ENCODE results near the gene RNF152.

Gene RNF152

GRCh38 chr18:61896118-61896517 is 3.3 kb upstream of the RNF152 start:
- TF ChIP-seq CTCF (IDR thresholded peaks at IDR 0.05; ENCODE audit: poor library complexity, severe bottlenecking) = no peak
- no peak overlapping the region for H3K4me3 ChIP-seq (ENCODE audit: severe bottlenecking)

GRCh38 chr18:61894751-61895524 is 2.1 kb upstream of the RNF152 start:
- no peak for DNase-seq (ENCODE audit: low spot score)
- no peak for ATAC-seq (ENCODE audit: low read depth)
- H3K27me3 ChIP-seq (ENCODE audit: insufficient read depth, poor library complexity, severe bottlenecking) = no peaks in the 10 kb centered on the region
- no peak for TF ChIP-seq CTCF (IDR thresholded peaks at IDR 0.05; ENCODE audit: poor library complexity, severe bottlenecking)
- H3K9me3 ChIP-seq (ENCODE audit: severe bottlenecking) = no peaks in the 10 kb centered on the region
- H3K4me1 ChIP-seq (ENCODE audit: insufficient read depth, poor library complexity, severe bottlenecking) = peaks cover 35% of the 10 kb centered on the region
- H3K4me3 ChIP-seq (ENCODE audit: severe bottlenecking) = peak overlapping the region; percentile 72
- peak overlapping the region; percentile 11 for H3K27ac ChIP-seq (ENCODE audit: poor library complexity, severe bottlenecking)
- no peaks in the 10 kb centered on the region for H3K36me3 ChIP-seq (ENCODE audit: low read depth)

More at GRCh38 chr18:61896118-61896517, 3.3 kb upstream of the RNF152 start:
- ATAC-seq (ENCODE audit: low read depth) (no peak), DNase-seq (ENCODE audit: low spot score) (no peak)
- Histone ChIP-seq H3K9me3 (ENCODE audit: severe bottlenecking) (no peaks in the 10 kb centered on the region), H3K27ac (ENCODE audit: poor library complexity, severe bottlenecking) (peak overlapping the region; percentile 43), H3K4me1 (ENCODE audit: insufficient read depth, poor library complexity, severe bottlenecking) (peaks cover 30% of the 10 kb centered on the region), H3K27me3 (ENCODE audit: insufficient read depth, poor library complexity, severe bottlenecking) (no peaks in the 10 kb centered on the region), H3K36me3 (ENCODE audit: low read depth) (no peaks in the 10 kb centered on the region)

- ATAC-seq (ENCODE audit: low read depth) (peak; percentile 36), DNase-seq (ENCODE audit: low spot score) (peak; percentile 58)
- H3K27ac ChIP-seq (ENCODE audit: poor library complexity, severe bottlenecking) = peak overlapping the region; percentile 11
- H3K9me3 ChIP-seq (ENCODE audit: severe bottlenecking) = no peaks in the 10 kb centered on the region
- peak overlapping the region; percentile 72 for H3K4me3 ChIP-seq (ENCODE audit: severe bottlenecking)
- peak; percentile 45 for TF ChIP-seq CTCF (IDR thresholded peaks at IDR 0.05; ENCODE audit: poor library complexity, severe bottlenecking)
- peaks cover 35% of the 10 kb centered on the region for H3K4me1 ChIP-seq (ENCODE audit: insufficient read depth, poor library complexity, severe bottlenecking)
- H3K27me3 ChIP-seq (ENCODE audit: insufficient read depth, poor library complexity, severe bottlenecking) = no peaks in the 10 kb centered on the region
- H3K36me3 ChIP-seq (ENCODE audit: low read depth) = no peaks in the 10 kb centered on the region
Observed at GRCh38 chr18:61893971-61894750, 1.4 kb upstream of the RNF152 start.

- DNase-seq (ENCODE audit: low spot score) = peak; percentile 52
- peaks cover 30% of the 10 kb centered on the region for H3K4me1 ChIP-seq (ENCODE audit: insufficient read depth, poor library complexity, severe bottlenecking)
Observed at GRCh38 chr18:61893309-61893970, 633 bp upstream of the RNF152 start.

More at GRCh38 chr18:61893309-61893970, 633 bp upstream of the RNF152 start:
- no peaks in the 10 kb centered on the region for H3K27me3 ChIP-seq (ENCODE audit: insufficient read depth, poor library complexity, severe bottlenecking)
- no peaks in the 10 kb centered on the region for H3K9me3 ChIP-seq (ENCODE audit: severe bottlenecking)
- H3K4me3 ChIP-seq (ENCODE audit: severe bottlenecking) = peak overlapping the region; percentile 72
- ATAC-seq (ENCODE audit: low read depth) = no peak; the same call in 2 of the 3 replicates
- H3K27ac ChIP-seq (ENCODE audit: poor library complexity, severe bottlenecking) = peak overlapping the region; percentile 11
- no peak for TF ChIP-seq CTCF (IDR thresholded peaks at IDR 0.05; ENCODE audit: poor library complexity, severe bottlenecking)
- no peaks in the 10 kb centered on the region for H3K36me3 ChIP-seq (ENCODE audit: low read depth)

Measured in RWPE2 (cell line).